ENCODE results near the gene RNF180.
"Not testable (repeated sequence)": the region's sequence is repeated elsewhere in the genome, so short reads cannot be mapped to it uniquely, and the experiment has no call there.

Gene RNF180

GRCh38 chr5:64181440-64181839, 15.8 kb downstream of the RNF180 start:
- DNase-seq, result no peak

DNA sequence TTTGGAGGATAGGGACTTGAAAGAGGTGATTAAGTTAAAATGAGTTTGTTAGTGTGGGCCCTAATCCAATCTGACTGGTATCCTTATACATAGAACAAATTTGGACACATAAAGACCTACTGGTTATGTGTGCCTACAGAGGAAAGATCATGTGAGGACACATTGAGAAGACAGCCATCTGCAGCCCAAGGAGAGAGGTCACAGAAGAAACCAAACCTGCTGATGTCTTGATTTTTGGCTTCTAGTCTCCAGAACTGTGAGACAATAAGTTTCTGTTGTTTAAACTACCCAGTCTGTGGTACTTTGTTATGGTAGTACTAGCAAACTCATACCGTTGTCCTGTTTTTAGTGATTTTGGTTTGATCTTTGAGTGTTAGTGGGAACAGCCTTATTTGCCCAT, 18.3 kb downstream of the RNF180 start:
- no peak for DNase-seq

DNA sequence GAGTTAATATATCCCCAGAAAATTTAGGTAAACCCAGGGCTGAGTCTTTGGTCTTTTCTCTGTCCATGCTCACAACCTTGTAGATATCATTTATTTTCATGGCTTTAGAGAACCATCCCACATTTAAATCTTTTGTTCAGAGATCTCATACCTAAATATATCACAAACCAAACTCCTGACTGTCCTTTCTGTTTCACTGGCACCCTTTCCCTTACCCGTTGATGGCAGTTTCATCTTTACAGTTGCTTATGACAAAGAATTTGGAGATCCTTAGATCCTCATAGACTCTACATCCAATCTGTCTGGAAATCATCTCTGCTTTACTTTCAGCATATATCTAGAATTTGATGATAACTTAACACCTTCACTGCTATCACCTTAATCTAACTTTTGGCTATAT, 19.2 kb downstream of the RNF180 start:
- DNase-seq, result no peak

DNA sequence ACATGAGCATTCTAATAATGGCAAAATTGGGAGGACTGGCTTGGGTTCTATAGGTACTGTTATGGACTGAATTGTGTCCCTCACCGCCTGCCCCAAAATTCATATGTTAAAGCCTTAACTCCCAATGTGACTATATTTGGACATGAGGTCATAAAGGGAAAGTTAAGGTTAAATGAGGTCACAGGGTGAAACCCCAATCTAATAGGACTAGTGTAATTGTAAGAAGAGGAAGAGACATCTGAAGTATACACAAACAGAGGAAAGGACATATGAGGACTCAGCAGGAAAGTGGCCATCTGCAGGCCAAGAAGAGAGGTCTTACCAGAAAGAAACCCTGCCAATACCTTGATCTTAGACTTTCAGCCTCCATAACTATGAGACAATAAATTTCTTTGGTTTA, 23.1 kb downstream of the RNF180 start:
- no peak for DNase-seq

DNA sequence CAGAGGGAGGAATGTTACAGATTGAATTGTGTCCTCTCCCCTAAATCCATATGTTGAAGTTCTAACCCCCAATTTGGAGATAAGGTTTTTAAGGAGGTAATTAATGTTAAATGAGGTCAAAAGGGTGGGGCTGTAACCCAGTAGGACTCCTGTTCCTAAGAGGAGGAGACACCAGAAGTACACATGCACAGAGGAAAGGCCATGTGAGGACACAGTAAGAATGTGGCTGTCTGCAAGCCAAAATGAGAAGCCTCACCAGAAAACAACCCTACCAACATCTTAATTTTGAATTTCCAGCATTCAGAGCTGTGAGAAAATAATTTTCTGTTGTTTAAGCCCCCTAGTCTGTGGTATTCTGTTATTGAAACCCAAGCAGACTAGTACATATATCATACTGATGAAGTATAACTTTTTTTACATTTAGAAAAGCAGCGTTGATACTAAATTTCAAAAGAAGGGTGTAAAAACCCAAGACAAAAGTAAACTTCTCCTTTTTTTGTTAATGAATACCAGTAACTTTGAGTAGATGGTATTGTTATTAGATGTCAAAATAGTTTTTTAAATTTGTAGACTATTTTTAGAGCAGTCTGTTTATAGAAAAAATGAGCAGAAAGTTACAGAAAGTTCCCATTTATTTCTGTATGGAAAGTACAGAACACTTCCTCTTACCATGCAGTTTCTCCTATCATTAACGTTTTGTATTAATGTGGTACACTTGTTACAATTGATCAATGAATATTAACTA, 25.1 kb downstream of the RNF180 start:
- DNase-seq, result no peak

DNA sequence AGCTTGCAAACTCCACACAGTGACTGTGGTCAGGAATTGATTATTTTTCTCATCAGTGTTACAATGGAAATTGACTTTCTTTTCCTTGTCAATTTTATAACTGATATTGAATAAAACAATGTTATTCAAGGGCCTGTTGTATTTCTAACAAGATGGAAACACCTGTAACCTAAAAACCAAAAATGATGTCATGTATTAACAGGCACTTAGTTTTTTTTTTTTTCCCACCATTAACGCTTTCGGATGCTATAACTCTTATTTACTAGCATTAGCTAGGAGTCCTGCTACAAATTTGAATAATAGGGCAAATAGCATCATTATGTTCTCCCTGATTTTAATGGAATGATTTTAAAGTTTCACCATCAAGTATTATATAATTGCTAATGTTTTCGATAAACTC, 30.3 kb downstream of the RNF180 start:
- DNase-seq, result no peak

- no peak for DNase-seq
Observed at GRCh38 chr5:64199425-64199824, 33.8 kb downstream of the RNF180 start.

GRCh38 chr5:64201996-64202395, 36.4 kb downstream of the RNF180 start:
- DNase-seq, result no peak

DNA sequence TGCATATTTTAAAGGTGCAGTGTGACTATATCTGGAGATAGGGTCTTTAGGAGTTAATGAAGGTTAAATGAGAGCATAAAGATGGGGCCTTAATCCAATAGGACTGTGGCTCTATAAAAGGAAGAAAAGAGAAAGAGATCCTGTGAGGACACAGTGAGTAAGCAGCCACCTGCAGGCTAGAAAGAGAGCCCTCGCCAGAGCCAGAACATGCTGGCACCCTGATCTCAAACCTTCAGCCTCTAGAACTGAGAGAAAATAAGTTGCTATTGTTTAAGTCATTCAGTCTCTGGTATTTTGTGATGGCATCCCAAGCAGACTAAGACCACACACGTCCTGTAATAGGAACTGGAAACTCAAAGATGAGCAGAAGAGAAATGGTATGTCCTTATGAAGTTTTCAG, 41.0 kb downstream of the RNF180 start:
- no peak for DNase-seq

- DNase-seq, result no peak
Observed at GRCh38 chr5:64207978-64208377, 42.3 kb downstream of the RNF180 start.

- DNase-seq, result no peak
Observed at GRCh38 chr5:64209353-64209752, 43.7 kb downstream of the RNF180 start.

GRCh38 chr5:64210866-64211265, 45.2 kb downstream of the RNF180 start:
- DNase-seq, result no peak

GRCh38 chr5:64213011-64213410, 47.4 kb downstream of the RNF180 start:
- no peak for DNase-seq

DNA sequence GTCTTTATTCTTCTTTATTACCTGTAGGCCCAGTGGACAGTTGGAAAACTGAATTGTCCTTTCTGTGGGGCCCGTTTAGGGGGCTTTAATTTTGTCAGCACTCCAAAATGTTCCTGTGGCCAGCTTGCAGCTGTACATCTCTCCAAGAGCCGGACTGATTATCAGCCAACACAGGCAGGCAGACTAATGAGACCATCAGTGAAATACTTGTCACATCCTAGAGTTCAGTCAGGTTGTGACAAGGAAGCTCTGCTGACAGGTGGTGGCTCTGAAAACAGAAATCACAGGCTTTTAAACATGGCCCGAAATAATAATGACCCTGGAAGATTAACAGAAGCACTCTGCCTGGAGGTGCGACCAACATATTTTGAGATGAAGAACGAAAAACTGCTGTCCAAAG, 47.9 kb downstream of the RNF180 start:
- DNase-seq, result no peak

DNA sequence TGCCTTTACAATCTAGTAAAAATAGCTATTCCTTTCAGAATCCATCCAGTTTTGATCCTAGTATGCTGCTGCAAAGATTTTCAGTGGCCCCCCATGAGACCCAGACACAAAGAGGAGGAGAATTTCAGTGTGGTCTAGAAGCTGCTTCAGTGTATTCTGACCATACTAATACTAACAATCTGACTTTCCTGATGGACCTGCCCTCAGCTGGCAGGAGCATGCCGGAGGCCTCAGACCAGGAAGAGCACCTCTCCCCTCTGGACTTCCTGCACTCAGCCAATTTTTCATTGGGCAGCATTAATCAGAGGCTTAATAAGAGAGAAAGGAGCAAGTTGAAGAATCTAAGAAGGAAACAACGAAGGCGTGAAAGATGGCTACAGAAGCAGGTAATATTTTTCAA, 48.5 kb downstream of the RNF180 start:
- no peak for DNase-seq

GRCh38 chr5:64221911-64222310, 56.3 kb downstream of the RNF180 start:
- DNase-seq, result no peak

DNA sequence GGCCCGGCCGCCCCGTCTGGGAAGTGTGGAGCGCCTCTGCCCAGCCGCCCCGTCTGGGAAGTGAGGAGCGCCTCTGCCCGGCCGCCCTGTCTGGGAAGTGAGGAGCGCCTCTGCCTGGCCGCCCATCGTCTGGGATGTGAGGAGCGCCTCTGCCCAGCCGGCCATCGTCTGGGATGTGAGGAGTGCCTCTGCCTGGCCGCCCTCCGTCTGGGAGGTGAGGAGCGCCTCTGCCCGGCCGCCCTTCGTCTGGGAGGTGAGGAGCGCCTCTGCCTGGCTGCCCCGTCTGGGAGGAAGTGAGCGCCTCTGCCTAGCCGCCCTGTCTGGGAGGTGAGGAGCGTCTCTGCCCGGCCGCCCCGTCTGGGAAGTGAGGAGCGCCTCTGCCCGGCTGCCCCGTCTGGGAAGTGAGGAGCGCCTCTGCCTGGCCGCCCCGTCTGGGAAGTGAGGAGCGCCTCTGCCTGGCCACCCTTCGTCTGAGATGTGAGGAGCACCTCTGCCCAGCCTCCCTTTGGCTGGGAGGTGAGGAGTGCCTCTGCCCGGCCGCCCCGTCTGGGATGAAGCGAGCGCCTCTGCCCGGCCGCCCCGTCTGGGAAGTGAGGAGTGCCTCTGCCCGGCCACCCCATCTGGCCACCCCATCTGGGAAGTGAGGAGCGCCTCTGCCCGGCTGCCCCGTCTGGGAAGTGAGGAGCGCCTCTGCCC, 59.8 kb downstream of the RNF180 start:
- not testable (repeated sequence) for DNase-seq

- DNase-seq, result not testable (repeated sequence)
Observed at GRCh38 chr5:64227131-64227537, 61.5 kb downstream of the RNF180 start.

DNA sequence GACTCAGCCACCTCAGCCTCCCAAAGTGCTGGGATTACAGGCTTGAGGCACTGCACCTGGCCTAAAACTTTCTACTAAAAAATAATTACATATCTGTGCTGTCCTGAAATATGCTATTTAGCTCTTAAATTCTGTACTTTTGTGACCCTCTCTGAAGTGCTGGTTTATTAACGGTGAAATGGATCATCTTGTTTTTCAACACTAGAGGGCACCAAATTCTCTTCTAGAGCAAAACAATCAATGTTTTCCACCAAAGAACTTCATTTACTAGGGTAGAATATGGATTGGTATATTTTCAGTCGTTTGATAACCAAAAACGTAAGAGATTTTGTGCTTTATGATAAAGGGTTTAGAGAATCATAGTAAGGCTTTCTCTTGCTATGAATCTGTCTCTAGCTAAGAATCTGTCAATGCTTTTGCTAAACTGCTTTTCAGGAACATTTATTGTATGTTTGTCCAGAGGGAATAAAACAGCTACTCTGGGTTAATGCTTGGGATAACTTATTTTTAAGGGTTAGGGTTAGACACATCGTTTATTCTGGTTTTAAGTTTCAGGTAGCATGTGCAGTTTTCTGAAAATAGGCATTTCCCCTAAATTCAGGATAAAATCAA, 63.6 kb downstream of the RNF180 start:
- peak; percentile 18 for DNase-seq

GRCh38 chr5:64260756-64261155, 95.1 kb downstream of the RNF180 start:
- no peak for DNase-seq

GRCh38 chr5:64269164-64269563, 103.5 kb downstream of the RNF180 start:
- no peak for DNase-seq

DNA sequence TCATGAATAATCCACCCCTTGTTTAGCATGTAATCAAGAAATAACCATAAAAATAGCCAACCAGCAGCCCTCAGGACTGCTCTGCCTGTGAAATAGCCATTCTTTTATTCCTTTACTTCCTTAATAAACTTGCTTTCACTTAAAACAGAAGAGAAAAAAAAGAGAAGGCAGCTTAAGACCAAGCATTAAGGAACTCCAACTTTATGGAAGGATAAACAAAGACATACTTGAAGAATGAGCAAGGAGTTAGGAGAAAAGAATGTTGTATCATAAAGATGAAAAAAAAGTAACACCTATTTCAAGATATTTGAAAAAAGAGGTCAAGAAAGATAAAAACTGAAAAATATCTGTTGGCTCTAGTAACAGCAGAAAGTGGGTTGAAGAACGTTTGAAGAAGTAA, 107.6 kb downstream of the RNF180 start:
- no peak for DNase-seq

- no peak for DNase-seq
Observed at GRCh38 chr5:64285188-64286130, 119.8 kb downstream of the RNF180 start.

Data from NCI-H1436 (cell line).